Fibroblast of pulmonary artery (primary cell): Measurements from ENCODE around the gene CACNA1I.

Source experiments
- DNase-seq: peaks from one replicate; pipeline ENCODE4 v3.0.0-alpha.2; 2010; ENCODE audit warnings: low read depth
- H3K4me3 ChIP-seq: replicated peaks from 2 replicates; pipeline ENCODE4 v1.5.1; 2011; ENCODE audit warnings: low read depth, mild to moderate bottlenecking, control low read depth, low read length, moderate library complexity
- TF ChIP-seq, protein P1 (sequence below): IDR thresholded peaks from 2 replicates; pipeline ENCODE4 v1.5.1; 2011; ENCODE audit warnings: mild to moderate bottlenecking, control low read depth, low read length, inconsistent platforms; ENCODE audit errors: missing control alignments

Gene CACNA1I

DNA sequence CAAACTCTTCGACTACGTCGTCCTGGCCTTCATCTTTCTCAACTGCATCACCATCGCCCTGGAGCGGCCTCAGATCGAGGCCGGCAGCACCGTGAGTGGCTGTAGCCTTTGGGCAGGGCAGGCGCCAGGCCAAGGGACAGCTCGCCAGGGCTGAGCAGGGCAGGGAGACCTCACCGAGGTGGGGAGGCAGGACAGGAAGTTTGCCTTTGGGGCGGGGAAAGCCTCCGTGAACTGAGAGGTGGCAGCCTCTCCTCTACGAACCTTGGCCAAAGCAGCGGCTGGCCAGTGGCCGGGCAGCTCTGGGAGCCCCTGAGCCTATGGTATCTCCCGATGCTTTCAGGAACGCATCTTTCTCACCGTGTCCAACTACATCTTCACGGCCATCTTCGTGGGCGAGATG is 93.2 kb downstream of the CACNA1I start:
- TF ChIP-seq, protein P1, sequence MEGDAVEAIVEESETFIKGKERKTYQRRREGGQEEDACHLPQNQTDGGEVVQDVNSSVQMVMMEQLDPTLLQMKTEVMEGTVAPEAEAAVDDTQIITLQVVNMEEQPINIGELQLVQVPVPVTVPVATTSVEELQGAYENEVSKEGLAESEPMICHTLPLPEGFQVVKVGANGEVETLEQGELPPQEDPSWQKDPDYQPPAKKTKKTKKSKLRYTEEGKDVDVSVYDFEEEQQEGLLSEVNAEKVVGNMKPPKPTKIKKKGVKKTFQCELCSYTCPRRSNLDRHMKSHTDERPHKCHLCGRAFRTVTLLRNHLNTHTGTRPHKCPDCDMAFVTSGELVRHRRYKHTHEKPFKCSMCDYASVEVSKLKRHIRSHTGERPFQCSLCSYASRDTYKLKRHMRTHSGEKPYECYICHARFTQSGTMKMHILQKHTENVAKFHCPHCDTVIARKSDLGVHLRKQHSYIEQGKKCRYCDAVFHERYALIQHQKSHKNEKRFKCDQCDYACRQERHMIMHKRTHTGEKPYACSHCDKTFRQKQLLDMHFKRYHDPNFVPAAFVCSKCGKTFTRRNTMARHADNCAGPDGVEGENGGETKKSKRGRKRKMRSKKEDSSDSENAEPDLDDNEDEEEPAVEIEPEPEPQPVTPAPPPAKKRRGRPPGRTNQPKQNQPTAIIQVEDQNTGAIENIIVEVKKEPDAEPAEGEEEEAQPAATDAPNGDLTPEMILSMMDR: no peak
- no peak overlapping the region for H3K4me3 ChIP-seq
- DNase-seq: no peak

- H3K4me3 ChIP-seq: no peak overlapping the region
- no peak for DNase-seq
- TF ChIP-seq, protein P1: no peak
Observed at GRCh38 chr22:39664485-39665200, 94.1 kb downstream of the CACNA1I start.

DNA sequence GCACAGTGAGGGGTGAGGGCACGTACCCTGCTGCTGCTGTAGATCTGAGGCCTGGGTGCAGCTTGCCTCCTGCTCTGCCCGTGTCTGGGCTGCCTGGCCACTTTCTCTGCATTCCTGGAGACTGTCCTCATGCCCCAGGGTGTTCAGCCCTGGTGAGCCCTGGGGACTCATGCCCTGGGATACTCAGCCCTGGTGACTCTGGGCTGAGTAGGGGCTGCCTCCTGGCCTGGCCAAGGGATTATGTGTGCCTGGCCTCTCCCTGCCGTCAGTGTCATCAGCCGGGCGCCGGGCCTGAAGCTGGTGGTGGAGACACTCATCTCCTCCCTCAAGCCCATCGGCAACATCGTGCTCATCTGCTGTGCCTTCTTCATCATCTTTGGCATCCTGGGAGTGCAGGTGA is 94.7 kb downstream of the CACNA1I start:
- TF ChIP-seq, protein P1: no peak
- DNase-seq: no peak

DNA sequence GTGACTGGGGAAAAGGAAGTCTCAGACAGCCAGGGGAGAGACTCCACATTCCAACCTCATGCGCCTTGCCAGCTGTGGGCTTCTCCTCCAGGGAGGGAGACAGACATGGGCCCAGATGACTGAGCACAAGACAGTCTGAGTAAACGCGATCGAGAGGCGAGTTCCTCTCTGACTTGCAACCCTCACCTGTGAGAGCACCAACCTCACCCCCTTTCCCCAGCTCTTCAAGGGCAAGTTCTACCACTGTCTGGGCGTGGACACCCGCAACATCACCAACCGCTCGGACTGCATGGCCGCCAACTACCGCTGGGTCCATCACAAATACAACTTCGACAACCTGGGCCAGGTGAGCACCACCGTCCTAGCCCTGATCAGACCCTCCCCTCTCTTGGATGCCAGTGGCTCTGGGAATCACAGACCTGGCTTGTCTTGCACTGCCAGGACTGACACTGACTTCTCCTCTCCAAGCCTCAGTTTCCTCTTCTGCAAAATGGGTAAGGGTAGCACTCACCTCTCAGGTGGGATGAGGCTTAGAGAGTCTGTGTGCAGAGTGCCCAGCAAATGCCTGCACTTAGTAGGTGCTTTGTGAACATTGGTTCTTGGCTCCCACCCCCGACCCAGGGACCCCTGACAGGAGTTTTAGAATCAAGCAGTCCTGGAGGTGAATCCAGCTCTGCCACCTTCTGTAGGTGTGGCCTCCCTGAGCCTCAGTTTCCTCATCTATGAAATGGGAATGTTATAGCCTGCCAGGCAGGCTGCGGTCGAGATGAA is 95.3 kb downstream of the CACNA1I start:
- no peak overlapping the region for H3K4me3 ChIP-seq
- no peak for DNase-seq
- TF ChIP-seq, protein P1: no peak

More for the DNA sequence above, 94.7 kb downstream of the CACNA1I start:
- H3K4me3 ChIP-seq: no peak overlapping the region

DNA sequence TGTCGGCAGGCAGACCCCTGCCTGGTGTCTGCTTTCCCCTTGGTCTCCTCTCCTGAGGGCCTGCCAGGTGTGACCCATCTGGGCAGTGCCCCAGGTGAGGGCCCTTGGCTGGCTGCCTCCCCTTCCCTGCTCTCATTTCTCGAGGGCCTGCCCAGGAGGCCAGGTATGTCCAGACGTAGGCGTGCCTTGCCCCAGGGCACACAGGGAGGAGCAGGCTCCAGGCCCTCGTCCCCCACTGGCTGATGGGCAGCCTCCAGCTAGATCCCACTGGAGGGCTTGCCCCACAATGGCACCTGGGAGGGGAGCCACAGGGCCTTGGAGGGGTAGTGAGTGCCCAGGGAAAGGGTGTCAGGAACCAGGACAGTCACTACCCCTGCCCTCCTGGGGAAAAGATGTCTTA is 95.9 kb downstream of the CACNA1I start:
- no peak overlapping the region for H3K4me3 ChIP-seq
- DNase-seq: no peak
- TF ChIP-seq, protein P1: no peak

DNA sequence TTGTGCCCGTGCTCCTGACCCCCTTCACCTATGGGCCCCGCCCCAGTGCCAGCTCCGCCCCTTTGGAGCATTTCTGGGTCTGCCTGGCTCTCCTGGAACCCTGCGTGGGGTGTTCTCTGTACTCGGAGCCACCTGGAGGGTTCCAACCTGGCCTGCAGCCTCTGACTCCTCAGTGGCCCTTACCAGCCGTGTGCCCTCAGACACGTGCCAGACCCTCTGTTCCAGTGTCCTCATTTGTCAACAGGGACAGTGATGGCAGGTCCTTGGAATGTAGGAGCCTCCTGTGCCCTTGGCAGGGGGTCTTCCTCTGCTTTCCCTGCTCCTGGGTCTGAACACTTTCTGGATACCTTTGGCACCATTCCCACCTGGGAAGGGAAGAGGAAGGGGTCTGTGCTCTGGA is 96.4 kb downstream of the CACNA1I start:
- TF ChIP-seq, protein P1: no peak
- H3K4me3 ChIP-seq: no peak overlapping the region
- DNase-seq: no peak
